HCT116 (cell line): ENCODE results near the gene PPP2R5A. TPM values are rescaled to one million over a fixed set of nuclear protein-coding genes. Genes with fewer than 3 reads are reported as not detected.

Experiments
- ATAC-seq: fragments of 200-7000 bp; cut with Tn5 transposase; 2 replicates; pipeline ENCODE4 v1.9.1; 2020; ENCODE audit warnings: mild to moderate bottlenecking, moderate library complexity
- BruUV-seq: library from RNA; stranded (reverse); fragments of 400-500 nt; replicated peaks from 2 replicates; lab custom pipeline; 2021; lab: Mats Ljungman, UMichigan
- CTCF ChIA-PET: fragments of 300-600 bp; sonication (Branson Sonifier 250); formaldehyde crosslinking; loops from one replicate; lab custom pipeline; 2021; ENCODE audit warnings: antibody characterized with exemption; lab: Charles Lee
- POLR2A ChIA-PET: fragments of 300-600, 350-600 bp; sonication (Branson Sonifier 250); formaldehyde crosslinking; loops from one replicate; lab custom pipeline; 2021; ENCODE audit warnings: antibody characterized with exemption; lab: Charles Lee
- RAD21 ChIA-PET, 2 experiments: fragments of 300-600 bp; sonication (Branson Sonifier 250); formaldehyde crosslinking; loops; one replicate each; lab custom pipeline; 2023; ENCODE audit warnings: low total read pairs in 2 of 2; ENCODE audit not compliant: uncharacterized antibody in 2 of 2, unreplicated experiment in 2 of 2, low non-redundant PET in 1 of 2; lab: Charles Lee
- DNase-seq: peaks from one replicate; pipeline ENCODE4 v3.0.0-alpha.2; 2010; ENCODE audit warnings: low read depth, low spot score
- H2AFZ ChIP-seq: fragments of 200-600 bp; shearing (Covaris generic), sonication (generic); 2 replicates; pipeline ENCODE4 v1.6.1; 2017; ENCODE audit warnings: low read depth, mixed run types, mixed read lengths, antibody characterized with exemption, low read length; ENCODE audit not compliant: poor library complexity, severe bottlenecking
- H3K27ac ChIP-seq: 2 replicates; pipeline ENCODE4 v1.5.1; 2012; ENCODE audit warnings: low read depth, low read length
- H3K27me3 ChIP-seq: fragments of 200-600 bp; sonication (generic); 2 replicates; pipeline ENCODE4 v1.6.1; 2016; ENCODE audit warnings: mixed run types, low read length, mixed read lengths; ENCODE audit not compliant: insufficient read depth
- H3K36me3 ChIP-seq, 2 experiments: fragments of 200-500 bp in 1 of 2; fragments of 200-600 bp in 1 of 2; sonication (Bioruptor generic) in 1 of 2; sonication (generic) in 1 of 2; 2 replicates each; pipeline versions ENCODE4 v1.5.1 to v1.6.1; 2014 to 2016; ENCODE audit warnings: low read length in 2 of 2, inconsistent platforms in 1 of 2, mixed read lengths in 1 of 2, mixed run types in 1 of 2; ENCODE audit not compliant: insufficient read depth in 2 of 2, control insufficient read depth in 1 of 2
- H3K4me1 ChIP-seq, 2 experiments: fragments of 200-600 bp in 1 of 2; sonication (generic) in 1 of 2; 2 replicates each; pipeline versions ENCODE4 v1.5.1 to v1.6.1; 2012 to 2017; ENCODE audit warnings: low read length in 2 of 2, inconsistent platforms in 1 of 2, mild to moderate bottlenecking in 1 of 2, mixed read lengths in 1 of 2, mixed run types in 1 of 2, moderate library complexity in 1 of 2; ENCODE audit not compliant: insufficient read depth in 2 of 2, control insufficient read depth in 1 of 2
- H3K4me2 ChIP-seq: fragments of 200-600 bp; sonication (generic); 2 replicates; pipeline ENCODE4 v1.6.1; 2017; ENCODE audit warnings: mixed run types, low read length, mixed read lengths
- H3K4me3 ChIP-seq, 2 experiments: fragments of 200-600 bp in 1 of 2; sonication (generic) in 1 of 2; replicated peaks in 1 of 2; 2 replicates each; pipeline ENCODE4 v1.5.1; 2011 to 2016; ENCODE audit warnings: low read length in 2 of 2, control low read depth in 1 of 2, low read depth in 1 of 2, mild to moderate bottlenecking in 1 of 2, mixed read lengths in 1 of 2, mixed run types in 1 of 2
- H3K79me2 ChIP-seq: fragments of 200-600 bp; sonication (generic); 2 replicates; pipeline ENCODE4 v1.6.1; 2017; ENCODE audit warnings: mild to moderate bottlenecking, mixed run types, low read length, moderate library complexity, mixed read lengths; ENCODE audit not compliant: insufficient read depth
- H3K9ac ChIP-seq: fragments of 200-600 bp; sonication (generic); 2 replicates; pipeline ENCODE4 v1.6.1; 2016; ENCODE audit warnings: low read length, mixed read lengths
- H3K9me2 ChIP-seq: fragments of 200-600 bp; sonication (generic), shearing (Covaris generic); 2 replicates; pipeline ENCODE4 v1.6.1; 2017; ENCODE audit warnings: mixed run types, mild to moderate bottlenecking, moderate library complexity; ENCODE audit not compliant: insufficient read depth
- H3K9me3 ChIP-seq, 2 experiments: fragments of 200-500 bp in 1 of 2; fragments of 200-600 bp in 1 of 2; sonication (Bioruptor generic) in 1 of 2; sonication (generic) in 1 of 2; 2 replicates each; pipeline ENCODE4 v1.6.1; 2014 to 2017; ENCODE audit warnings: low read length in 2 of 2, mixed read lengths in 2 of 2, inconsistent platforms in 1 of 2, low read depth in 1 of 2, mild to moderate bottlenecking in 1 of 2, mixed run types in 1 of 2, moderate library complexity in 1 of 2; ENCODE audit not compliant: control insufficient read depth in 1 of 2, insufficient read depth in 1 of 2
- H4K20me1 ChIP-seq: fragments of 200-600 bp; sonication (generic), shearing (Covaris generic); 2 replicates; pipeline ENCODE4 v1.6.1; 2017; ENCODE audit warnings: mixed run types, mild to moderate bottlenecking, moderate library complexity; ENCODE audit not compliant: insufficient read depth
- ATF3 ChIP-seq: IDR thresholded peaks from 2 replicates; pipeline ENCODE4 v1.6.1; 2012
- CBX3 ChIP-seq: IDR thresholded peaks from 2 replicates; pipeline ENCODE4 v1.6.1; 2012; ENCODE audit warnings: low read depth
- CEBPB ChIP-seq: IDR thresholded peaks from 2 replicates; pipeline ENCODE4 v1.6.1; 2012; ENCODE audit warnings: low read depth
- CTCF ChIP-seq, 3 experiments: fragments of 200-600 bp in 1 of 3; sonication (generic) in 1 of 3; IDR thresholded peaks in 2 of 3; conservative IDR thresholded peaks in 1 of 3; 2 replicates each; pipeline ENCODE4 v1.5.1; 2012 to 2017; ENCODE audit warnings: low read depth in 2 of 3, low read length in 2 of 3, antibody characterized with exemption in 1 of 3, borderline replicate concordance in 1 of 3, control low read depth in 1 of 3, mild to moderate bottlenecking in 1 of 3, mixed read lengths in 1 of 3, mixed run types in 1 of 3, moderate library complexity in 1 of 3; ENCODE audit not compliant: insufficient read depth in 1 of 3
- ELF1 ChIP-seq: IDR thresholded peaks from 2 replicates; pipeline ENCODE4 v1.6.1; 2012; ENCODE audit warnings: low read depth, borderline replicate concordance
- EZH2 ChIP-seq: fragments of 200-600 bp; sonication (generic); IDR thresholded peaks from 2 replicates; pipeline ENCODE4 v1.6.1; 2017; ENCODE audit warnings: antibody characterized with exemption, mixed run types
- EZH2phosphoT487 ChIP-seq: fragments of 200-600 bp; IDR thresholded peaks from 2 replicates; pipeline ENCODE4 v1.6.1; 2018; ENCODE audit warnings: antibody characterized with exemption, borderline replicate concordance
- FOSL1 ChIP-seq: IDR thresholded peaks from 2 replicates; pipeline ENCODE4 v1.6.1; 2012; ENCODE audit warnings: low read depth
- JUND ChIP-seq: IDR thresholded peaks from 2 replicates; pipeline ENCODE4 v1.6.1; 2012
- POLR2A ChIP-seq: IDR thresholded peaks from 2 replicates; pipeline ENCODE4 v1.7.0; 2011; ENCODE audit warnings: borderline replicate concordance; ENCODE audit not compliant: insufficient read depth, insufficient read length; ENCODE audit errors: extremely low read depth
- POLR2AphosphoS5 ChIP-seq: IDR thresholded peaks from 2 replicates; pipeline ENCODE4 v1.6.1; 2011; ENCODE audit warnings: mild to moderate bottlenecking, low read depth, low read length, moderate library complexity
- RAD21 ChIP-seq: IDR thresholded peaks from 2 replicates; pipeline ENCODE4 v1.6.1; 2012; ENCODE audit warnings: low read depth, mild to moderate bottlenecking
- SIN3A ChIP-seq: IDR thresholded peaks from 2 replicates; pipeline ENCODE4 v1.6.1; 2012; ENCODE audit warnings: low read depth
- SP1 ChIP-seq: IDR thresholded peaks from 2 replicates; pipeline ENCODE4 v1.6.1; 2012; ENCODE audit warnings: low read depth
- SRF ChIP-seq: IDR thresholded peaks from 2 replicates; pipeline ENCODE4 v1.6.1; 2012; ENCODE audit warnings: low read depth
- YY1 ChIP-seq: IDR thresholded peaks from 2 replicates; pipeline ENCODE4 v1.6.1; 2011; ENCODE audit warnings: low read length, low read depth, moderate library complexity, mild to moderate bottlenecking; ENCODE audit not compliant: insufficient replicate concordance; ENCODE audit errors: extremely low read depth
- ZNF274 ChIP-seq: fragments of 200-500 bp; sonication (Bioruptor generic); IDR thresholded peaks from 2 replicates; pipeline ENCODE4 v1.6.1; 2014; ENCODE audit warnings: mild to moderate bottlenecking, low read depth, low read length, inconsistent platforms
- intact Hi-C: fragments of 100-400 bp; cut with micrococcal nuclease; formaldehyde crosslinking; loops from 2 replicates; pipeline ENCODE4 v1.10.0; 2022
- total RNA-seq: library from RNA; stranded (reverse); gene quantifications from one replicate; pipeline ENCODE4 v1.2.1, GENCODE V29; 2021; ENCODE audit not compliant: unreplicated experiment
- TF ChIP-seq, protein P1 (sequence below): IDR thresholded peaks from 2 replicates; pipeline ENCODE4 v1.6.1; 2012
- TF ChIP-seq, protein P2 (sequence below): IDR thresholded peaks from 2 replicates; pipeline ENCODE4 v1.6.1; 2012; ENCODE audit warnings: low read depth

Gene PPP2R5A
- total RNA-seq, 1 experiment from 2014 or later = 33.1 TPM

- Histone ChIP-seq H3K27me3 (no peaks in the 10 kb centered on the region), H3K27ac (no peak overlapping the region), H3K79me2 (no peaks in the 10 kb centered on the region), H3K9ac (no peak overlapping the region), H3K4me2 (no peak overlapping the region), H3K4me1 (no peaks in the 10 kb centered on the region), H3K36me3 (peaks cover 10 to 11% of the 10 kb centered on the region in 2 experiments; a peak in 3 of 4 replicates), H3K9me2 (no peaks in the 10 kb centered on the region), H3K4me3 (no peak overlapping the region), H2AFZ (no peak overlapping the region), H3K9me3 (no peaks in the 10 kb centered on the region), H4K20me1 (no peaks in the 10 kb centered on the region)
- DNase-seq (no peak), ATAC-seq (no peak)
- CTCF ChIA-PET = no interaction called here
- RAD21 ChIA-PET = no interaction called here
- intact Hi-C loops = no loop called here
- TF ChIP-seq, protein P1, sequence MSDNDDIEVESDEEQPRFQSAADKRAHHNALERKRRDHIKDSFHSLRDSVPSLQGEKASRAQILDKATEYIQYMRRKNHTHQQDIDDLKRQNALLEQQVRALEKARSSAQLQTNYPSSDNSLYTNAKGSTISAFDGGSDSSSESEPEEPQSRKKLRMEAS = no peak
- TF ChIP-seq JUND = no peak
- TF ChIP-seq SRF = no peak
- no peak for TF ChIP-seq POLR2A
- TF ChIP-seq RAD21 = no peak
- no peak for TF ChIP-seq EZH2phosphoT487
- TF ChIP-seq ZNF274 = no peak
- no peak for TF ChIP-seq EZH2
- TF ChIP-seq CEBPB = no peak
- TF ChIP-seq, protein P2, sequence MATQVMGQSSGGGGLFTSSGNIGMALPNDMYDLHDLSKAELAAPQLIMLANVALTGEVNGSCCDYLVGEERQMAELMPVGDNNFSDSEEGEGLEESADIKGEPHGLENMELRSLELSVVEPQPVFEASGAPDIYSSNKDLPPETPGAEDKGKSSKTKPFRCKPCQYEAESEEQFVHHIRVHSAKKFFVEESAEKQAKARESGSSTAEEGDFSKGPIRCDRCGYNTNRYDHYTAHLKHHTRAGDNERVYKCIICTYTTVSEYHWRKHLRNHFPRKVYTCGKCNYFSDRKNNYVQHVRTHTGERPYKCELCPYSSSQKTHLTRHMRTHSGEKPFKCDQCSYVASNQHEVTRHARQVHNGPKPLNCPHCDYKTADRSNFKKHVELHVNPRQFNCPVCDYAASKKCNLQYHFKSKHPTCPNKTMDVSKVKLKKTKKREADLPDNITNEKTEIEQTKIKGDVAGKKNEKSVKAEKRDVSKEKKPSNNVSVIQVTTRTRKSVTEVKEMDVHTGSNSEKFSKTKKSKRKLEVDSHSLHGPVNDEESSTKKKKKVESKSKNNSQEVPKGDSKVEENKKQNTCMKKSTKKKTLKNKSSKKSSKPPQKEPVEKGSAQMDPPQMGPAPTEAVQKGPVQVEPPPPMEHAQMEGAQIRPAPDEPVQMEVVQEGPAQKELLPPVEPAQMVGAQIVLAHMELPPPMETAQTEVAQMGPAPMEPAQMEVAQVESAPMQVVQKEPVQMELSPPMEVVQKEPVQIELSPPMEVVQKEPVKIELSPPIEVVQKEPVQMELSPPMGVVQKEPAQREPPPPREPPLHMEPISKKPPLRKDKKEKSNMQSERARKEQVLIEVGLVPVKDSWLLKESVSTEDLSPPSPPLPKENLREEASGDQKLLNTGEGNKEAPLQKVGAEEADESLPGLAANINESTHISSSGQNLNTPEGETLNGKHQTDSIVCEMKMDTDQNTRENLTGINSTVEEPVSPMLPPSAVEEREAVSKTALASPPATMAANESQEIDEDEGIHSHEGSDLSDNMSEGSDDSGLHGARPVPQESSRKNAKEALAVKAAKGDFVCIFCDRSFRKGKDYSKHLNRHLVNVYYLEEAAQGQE = no peak
- no peak for TF ChIP-seq YY1
- TF ChIP-seq SIN3A = no peak
- TF ChIP-seq CBX3 = no peak
- TF ChIP-seq CTCF (IDR thresholded peaks at IDR 0.05 in 2 of 3, conservative IDR thresholded peaks at IDR 0.05 in 1 of 3; ENCODE audit: borderline replicate concordance in 1 of 3, insufficient read depth in 1 of 3, low read depth in 2 of 3, low read length in 2 of 3) = no peak
- no peak for TF ChIP-seq FOSL1
- TF ChIP-seq POLR2AphosphoS5 = no peak
- no peak for TF ChIP-seq ATF3
- no peak for TF ChIP-seq SP1
- TF ChIP-seq ELF1 = no peak
- BruUV-seq = no TSS peak
- POLR2A ChIA-PET = no interaction called here
Measured at GRCh38 chr1:212381397-212382035, 96.3 kb downstream of the PPP2R5A start.
